GM12874 (cell line): ENCODE measurements around the gene SLC22A3.

Experiments used
- CTCF ChIP-seq: IDR thresholded peaks from 2 replicates; pipeline ENCODE4 v1.5.1; 2011; ENCODE audit warnings: low read depth, mild to moderate bottlenecking, control low read depth, low read length, moderate library complexity; ENCODE audit not compliant: insufficient read depth

The SLC22A3 gene

GRCh38 chr6:160328447-160328846 lies 19.7 kb upstream of the SLC22A3 start:
- TF ChIP-seq CTCF, result no peak

DNA sequence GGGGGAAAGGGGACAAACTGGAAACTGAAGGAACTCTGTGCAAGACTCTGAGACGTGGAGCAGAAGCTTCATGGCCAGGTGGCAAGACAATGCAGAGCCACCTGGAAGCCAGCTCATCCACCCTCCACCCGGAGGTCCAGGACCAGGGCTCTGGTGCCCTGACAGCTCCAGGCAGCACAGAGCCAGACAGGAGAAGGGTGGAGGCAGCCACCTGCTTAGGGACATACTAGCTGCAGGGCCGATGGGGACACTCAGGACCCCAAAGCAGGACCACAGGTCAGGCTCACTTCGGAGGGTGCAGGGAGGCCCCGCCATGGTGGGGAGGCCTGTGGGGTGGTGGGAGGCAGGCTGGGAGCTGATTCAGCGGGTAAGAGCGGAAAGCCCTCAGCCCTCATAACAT lies 19.0 kb upstream of the SLC22A3 start:
- no peak for TF ChIP-seq CTCF

- TF ChIP-seq CTCF, result no peak
Observed at GRCh38 chr6:160330619-160331018, 17.6 kb upstream of the SLC22A3 start.

DNA sequence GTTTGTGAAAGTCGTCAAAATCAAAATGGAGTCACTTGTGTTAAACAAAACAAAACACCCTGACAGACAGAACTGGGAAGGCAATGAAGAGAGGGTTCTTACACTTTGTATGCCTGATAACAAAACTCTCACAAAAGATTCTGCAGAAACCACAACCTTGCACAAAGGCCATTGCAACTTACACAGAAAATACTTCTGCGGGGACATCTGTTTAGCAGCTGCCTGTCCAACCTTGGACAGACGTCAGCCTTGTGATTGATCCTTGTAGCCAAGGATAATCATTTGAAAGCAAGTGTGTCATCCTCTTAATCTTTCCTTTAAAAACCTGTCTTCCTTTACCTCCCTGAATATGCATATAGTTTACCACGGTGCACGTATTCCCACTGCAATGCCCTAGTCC lies 17.0 kb upstream of the SLC22A3 start:
- no peak for TF ChIP-seq CTCF

DNA sequence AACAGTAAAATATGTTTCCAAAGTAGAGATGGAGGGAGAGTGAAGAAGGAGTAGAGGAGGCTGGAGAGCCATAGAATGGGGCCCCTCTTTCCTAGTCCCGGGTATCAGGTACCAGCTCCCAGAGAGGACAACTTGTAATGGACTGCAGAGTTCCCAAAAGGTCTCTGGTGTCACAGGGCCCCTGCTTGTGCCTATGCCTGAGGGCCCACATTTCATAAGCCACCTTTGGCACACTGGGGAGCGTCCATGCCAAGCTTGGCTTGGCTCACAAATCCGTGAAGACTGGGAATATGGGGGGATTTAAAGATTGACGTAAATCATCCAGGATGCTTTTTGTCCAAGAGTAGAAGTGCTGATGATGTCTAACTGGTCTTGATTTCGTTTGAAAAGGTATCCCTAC lies 16.4 kb upstream of the SLC22A3 start:
- TF ChIP-seq CTCF, result no peak

- no peak for TF ChIP-seq CTCF
Observed at GRCh38 chr6:160333101-160333500, 15.1 kb upstream of the SLC22A3 start.

GRCh38 chr6:160333841-160334240 lies 14.3 kb upstream of the SLC22A3 start:
- no peak for TF ChIP-seq CTCF

DNA sequence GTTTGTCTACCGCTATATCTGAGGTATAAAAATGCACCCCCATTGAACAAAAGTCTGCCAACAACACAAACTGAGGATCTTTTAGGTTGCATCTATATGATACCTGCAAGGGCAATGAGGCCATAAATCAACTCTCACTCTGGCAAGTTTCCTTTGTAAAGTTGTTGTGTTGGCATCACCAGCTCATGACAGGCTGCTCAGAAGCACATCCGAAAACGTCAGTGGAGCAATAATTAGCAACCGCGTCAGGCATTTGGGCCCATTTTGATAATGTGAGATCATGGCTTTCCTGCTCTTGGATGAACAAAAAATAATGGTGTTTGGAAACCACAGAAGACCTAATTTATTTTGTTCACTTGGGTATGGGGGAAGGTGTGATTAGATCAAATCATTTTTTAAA lies 12.0 kb upstream of the SLC22A3 start:
- TF ChIP-seq CTCF, result no peak
